ENCODE measurements around the gene TMEM95. TPM values are rescaled to one million over a fixed set of nuclear protein-coding genes. Genes with fewer than 3 reads are reported as not detected.
A peak's percentile ranks its signal among the peaks of the same experiment; 100 is the strongest.
"Not testable (repeated sequence)": the region's sequence is repeated elsewhere in the genome, so short reads cannot be mapped to it uniquely, and the experiment has no call there.

The TMEM95 gene
- total RNA-seq, 1 donor = not detected

GRCh38 chr17:7367083-7367482 is 12.1 kb downstream of the TMEM95 start:
- no peak overlapping the region for H2AFZ ChIP-seq (ENCODE audit: low read length)
- no peaks in the 10 kb centered on the region for H3K79me2 ChIP-seq (ENCODE audit: insufficient read depth, low read length)
- no peaks in the 10 kb centered on the region for H3K4me1 ChIP-seq (ENCODE audit: insufficient read depth, low read length)
- H3K9me3 ChIP-seq (ENCODE audit: low read depth, low read length) = no peaks in the 10 kb centered on the region
- no peak overlapping the region for H3K4me2 ChIP-seq (ENCODE audit: insufficient read depth, low read length)
- H3K27ac ChIP-seq (ENCODE audit: low read depth, low read length) = no peak overlapping the region
- no peak for TF ChIP-seq CTCF (IDR thresholded peaks at IDR 0.05; ENCODE audit: extremely low read depth, low read depth, low read length)
- H3K36me3 ChIP-seq (ENCODE audit: insufficient read depth, low read length) = no peaks in the 10 kb centered on the region
- no peaks in the 10 kb centered on the region for H4K20me1 ChIP-seq (ENCODE audit: insufficient read depth, low read length)
- DNase-seq (ENCODE audit: insufficient read length, low spot score, missing footprints) = no peak
- no peak overlapping the region for H3K4me3 ChIP-seq (ENCODE audit: insufficient read depth, low read length)
- peaks cover 17% of the 10 kb centered on the region for H3K27me3 ChIP-seq (ENCODE audit: insufficient read depth, low read length)

- Histone ChIP-seq H3K4me1 (ENCODE audit: insufficient read depth, low read length) (no peaks in the 10 kb centered on the region), H4K20me1 (ENCODE audit: insufficient read depth, low read length) (no peaks in the 10 kb centered on the region), H3K9me3 (ENCODE audit: low read depth, low read length) (no peaks in the 10 kb centered on the region), H3K27ac (ENCODE audit: low read depth, low read length) (no peak overlapping the region), H3K4me3 (ENCODE audit: insufficient read depth, low read length) (no peak overlapping the region), H3K79me2 (ENCODE audit: insufficient read depth, low read length) (no peaks in the 10 kb centered on the region), H3K4me2 (ENCODE audit: insufficient read depth, low read length) (no peak overlapping the region), H3K36me3 (ENCODE audit: insufficient read depth, low read length) (no peaks in the 10 kb centered on the region), H3K27me3 (ENCODE audit: insufficient read depth, low read length) (peaks cover 17% of the 10 kb centered on the region), H2AFZ (ENCODE audit: low read length) (no peak overlapping the region)
- no peak for TF ChIP-seq CTCF (IDR thresholded peaks at IDR 0.05; ENCODE audit: extremely low read depth, low read depth, low read length)
- DNase-seq (ENCODE audit: insufficient read length, low spot score, missing footprints) = no peak
Measured at GRCh38 chr17:7367918-7368598, 13.1 kb downstream of the TMEM95 start.

- H3K4me3 ChIP-seq (ENCODE audit: insufficient read depth, low read length); H4K20me1 ChIP-seq (ENCODE audit: insufficient read depth, low read length); H2AFZ ChIP-seq (ENCODE audit: low read length); H3K4me1 ChIP-seq (ENCODE audit: insufficient read depth, low read length); H3K4me2 ChIP-seq (ENCODE audit: insufficient read depth, low read length); H3K9me3 ChIP-seq (ENCODE audit: low read depth, low read length); H3K36me3 ChIP-seq (ENCODE audit: insufficient read depth, low read length); H3K79me2 ChIP-seq (ENCODE audit: insufficient read depth, low read length); H3K27ac ChIP-seq (ENCODE audit: low read depth, low read length); DNase-seq (ENCODE audit: insufficient read length, low spot score, missing footprints): not testable (repeated sequence)
- peaks cover 17% of the 10 kb centered on the region for H3K27me3 ChIP-seq (ENCODE audit: insufficient read depth, low read length)
Measured at GRCh38 chr17:7368599-7368994, 13.6 kb downstream of the TMEM95 start.

- Histone ChIP-seq H3K27me3 (ENCODE audit: insufficient read depth, low read length) (peaks cover 17% of the 10 kb centered on the region), H3K4me2 (ENCODE audit: insufficient read depth, low read length) (no peak overlapping the region), H3K79me2 (ENCODE audit: insufficient read depth, low read length) (no peaks in the 10 kb centered on the region), H3K27ac (ENCODE audit: low read depth, low read length) (no peak overlapping the region), H4K20me1 (ENCODE audit: insufficient read depth, low read length) (no peaks in the 10 kb centered on the region), H3K4me1 (ENCODE audit: insufficient read depth, low read length) (no peaks in the 10 kb centered on the region), H3K36me3 (ENCODE audit: insufficient read depth, low read length) (no peaks in the 10 kb centered on the region), H2AFZ (ENCODE audit: low read length) (no peak overlapping the region), H3K9me3 (ENCODE audit: low read depth, low read length) (no peaks in the 10 kb centered on the region), H3K4me3 (ENCODE audit: insufficient read depth, low read length) (no peak overlapping the region)
- no peak for TF ChIP-seq CTCF (IDR thresholded peaks at IDR 0.05; ENCODE audit: extremely low read depth, low read depth, low read length)
- DNase-seq (ENCODE audit: insufficient read length, low spot score, missing footprints) = peak; percentile 38
Measured at GRCh38 chr17:7369825-7370224, 14.9 kb downstream of the TMEM95 start.
